NCI-H128 (cell line): Measurements from ENCODE around the gene SAC3D1.
"Not testable (repeated sequence)": the region's sequence is repeated elsewhere in the genome, so short reads cannot be mapped to it uniquely, and the experiment has no call there.

ENCODE experiments used
- DNase-seq: peaks from one replicate; lab custom pipeline; 2025; ENCODE audit not compliant: unreplicated experiment; lab: John Stamatoyannopoulos, UW

Gene SAC3D1

DNA sequence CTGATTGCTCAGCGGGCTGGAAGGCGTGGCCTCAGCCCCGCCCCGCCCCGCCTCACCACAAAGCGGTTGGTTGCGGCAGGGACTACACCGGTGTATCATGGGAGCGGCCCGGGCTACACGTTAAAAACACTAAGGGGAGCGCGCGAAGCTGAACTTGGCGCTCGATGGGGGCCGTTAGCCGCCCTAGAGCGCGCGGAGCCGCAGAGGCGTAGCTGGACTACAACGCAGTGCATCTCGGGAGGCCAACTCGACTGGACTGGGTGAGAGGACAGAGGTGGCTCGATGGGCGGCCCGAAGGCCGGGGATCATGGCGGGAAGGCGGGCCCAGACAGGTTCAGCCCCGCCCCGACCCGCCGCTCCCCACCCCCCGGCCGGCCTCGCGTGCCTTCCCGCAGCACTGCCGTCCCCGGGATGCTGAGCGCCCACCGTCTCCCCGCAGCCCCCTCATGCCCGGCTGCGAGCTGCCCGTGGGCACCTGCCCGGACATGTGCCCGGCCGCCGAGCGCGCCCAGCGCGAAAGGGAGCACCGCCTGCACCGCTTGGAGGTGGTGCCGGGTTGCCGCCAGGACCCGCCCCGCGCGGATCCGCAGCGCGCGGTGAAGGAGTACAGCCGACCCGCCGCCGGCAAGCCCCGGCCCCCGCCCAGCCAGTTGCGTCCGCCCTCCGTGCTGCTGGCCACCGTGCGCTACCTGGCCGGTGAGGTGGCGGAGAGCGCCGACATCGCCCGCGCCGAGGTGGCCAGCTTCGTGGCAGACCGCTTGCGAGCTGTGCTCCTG lies at the start of gene SAC3D1:
Gene SAC3D1, plus strand, starts transcription at position 364 of the 776 bp plus-strand sequence. Its CDS starts 83 bp downstream, at position 447.
- peak; percentile 97 for DNase-seq

DNA sequence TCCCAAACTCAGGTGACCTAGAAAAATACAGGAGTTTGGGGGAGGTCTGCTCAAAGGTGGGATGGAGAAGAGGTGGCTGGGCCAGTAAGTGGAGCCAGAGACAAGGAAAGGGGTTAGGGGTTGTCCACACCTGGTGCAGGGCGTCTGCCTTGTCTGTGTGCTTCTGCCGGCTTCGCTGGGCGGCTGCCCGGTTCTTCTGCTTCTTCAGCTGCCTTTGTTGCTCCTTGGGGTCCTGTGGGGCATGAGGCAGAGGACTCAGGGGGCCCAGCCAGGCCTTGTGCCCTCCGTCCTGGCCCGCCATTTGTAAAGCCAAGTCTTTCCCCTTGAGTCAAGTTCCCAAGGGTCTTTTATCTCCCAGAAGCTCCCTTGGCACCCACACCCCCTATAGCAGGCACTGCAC lies 46.7 kb upstream of the SAC3D1 start:
- no peak for DNase-seq

DNA sequence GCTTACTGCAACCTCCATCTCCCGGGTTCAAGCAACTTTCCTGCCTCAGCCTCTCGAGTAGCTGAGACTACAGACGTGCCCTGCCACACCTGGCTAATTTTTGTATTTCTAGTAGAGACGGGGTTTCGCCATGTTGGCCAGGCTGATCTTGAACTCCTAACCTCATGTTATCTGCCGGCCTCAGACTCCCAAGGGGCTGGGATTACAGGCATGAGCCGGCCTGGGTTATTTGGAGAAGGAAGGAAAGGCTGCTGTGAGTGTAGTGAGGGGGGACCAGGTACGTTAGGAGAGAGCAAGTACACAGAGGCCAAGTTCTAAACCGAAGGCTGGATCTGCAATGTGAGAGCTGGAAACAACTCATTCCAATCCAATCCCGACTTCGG lies 44.7 kb upstream of the SAC3D1 start:
- no peak for DNase-seq

DNA sequence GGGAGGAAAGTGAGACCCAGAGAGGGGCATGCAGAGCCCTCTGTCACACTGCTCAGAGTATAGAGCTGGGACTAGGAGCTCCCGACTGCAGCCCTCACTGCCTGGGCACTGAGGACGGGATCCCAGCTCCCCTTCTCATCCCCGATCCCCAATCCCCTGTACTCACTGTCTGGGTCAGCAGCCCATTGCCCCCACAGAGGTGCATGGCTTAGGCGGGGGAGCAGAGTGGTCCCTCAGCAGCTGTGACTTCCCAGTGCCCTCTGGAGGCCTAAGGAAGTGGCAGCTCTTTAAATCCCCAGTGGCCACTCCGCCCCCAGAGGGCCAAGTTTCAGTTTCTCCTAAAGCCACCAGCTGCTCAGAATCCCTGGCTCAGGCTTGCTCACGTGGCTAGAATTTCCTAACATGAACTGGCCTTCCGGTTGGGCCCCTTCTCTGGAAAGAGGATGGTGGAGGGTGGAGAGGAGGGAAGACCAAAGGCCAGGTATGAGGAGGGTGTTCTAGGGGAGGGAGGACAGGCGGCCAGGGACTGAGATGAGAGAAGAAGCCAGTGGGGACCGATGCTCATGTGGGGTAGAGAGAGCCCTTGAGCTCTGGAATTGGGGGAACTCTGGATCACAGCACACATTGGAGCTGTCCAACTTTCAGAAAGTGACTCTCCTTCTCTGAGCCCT lies 44.2 kb upstream of the SAC3D1 start, which contains the start of gene BATF2:
Gene BATF2, minus strand, starts transcription at position 262 of the 671 bp plus-strand sequence. Its CDS starts 57 bp downstream, at position 205.
- no peak for DNase-seq

DNA sequence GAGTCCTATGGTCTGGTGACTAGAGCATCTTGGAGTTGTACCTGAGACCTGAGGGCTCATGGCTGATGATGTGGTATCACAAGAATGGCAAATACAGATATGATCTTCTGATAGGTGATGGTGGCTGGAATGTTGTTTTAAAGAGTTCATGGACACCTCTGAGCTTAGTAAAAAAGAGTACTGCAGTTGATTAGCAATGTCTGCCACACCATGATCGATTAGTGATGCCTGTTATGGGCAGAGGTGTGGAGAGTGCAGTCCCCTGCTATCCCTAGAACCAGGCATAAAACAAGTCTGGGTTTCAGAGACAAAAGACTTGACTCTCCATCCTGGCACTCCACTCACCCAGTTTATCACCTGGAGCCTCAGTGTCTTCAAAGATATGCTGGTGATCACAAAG lies 42.9 kb upstream of the SAC3D1 start:
- DNase-seq: no peak

DNA sequence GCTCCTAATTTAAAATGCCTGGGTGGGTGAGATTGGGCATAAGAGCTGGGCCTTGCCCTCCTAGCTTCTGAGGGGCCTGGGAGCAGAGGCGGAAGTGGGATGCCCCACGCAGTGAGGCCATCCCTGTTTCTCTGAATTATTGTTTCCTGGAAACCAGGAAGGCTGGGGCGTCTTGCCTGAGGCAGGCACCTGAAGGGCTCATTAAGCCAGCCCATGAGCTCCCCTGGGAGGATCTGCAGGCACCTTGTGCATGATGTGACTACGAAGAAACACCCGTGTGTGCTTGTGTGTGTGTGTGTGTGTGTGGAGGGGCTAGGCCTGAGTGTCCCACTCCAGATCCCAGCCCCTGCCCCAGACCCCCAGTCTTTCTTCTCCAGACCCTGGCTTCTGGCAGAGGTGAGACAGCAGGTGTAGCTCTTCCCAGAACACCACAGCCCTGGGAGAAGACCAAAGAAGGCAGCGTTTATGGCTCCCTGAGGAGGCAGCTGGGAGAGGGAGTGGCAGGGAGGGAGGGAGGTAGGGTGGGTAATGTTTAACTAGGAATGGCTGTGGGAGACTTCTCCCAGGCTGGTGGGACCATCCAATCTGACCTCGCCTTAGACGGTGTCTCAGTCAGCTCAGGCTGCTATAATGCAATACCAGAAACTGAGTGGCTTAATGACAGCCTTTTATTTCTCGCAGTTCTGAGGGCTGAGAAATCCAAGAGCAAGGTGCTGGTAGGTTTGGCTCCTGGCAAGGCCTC lies 42.1 kb upstream of the SAC3D1 start:
- DNase-seq: no peak

DNA sequence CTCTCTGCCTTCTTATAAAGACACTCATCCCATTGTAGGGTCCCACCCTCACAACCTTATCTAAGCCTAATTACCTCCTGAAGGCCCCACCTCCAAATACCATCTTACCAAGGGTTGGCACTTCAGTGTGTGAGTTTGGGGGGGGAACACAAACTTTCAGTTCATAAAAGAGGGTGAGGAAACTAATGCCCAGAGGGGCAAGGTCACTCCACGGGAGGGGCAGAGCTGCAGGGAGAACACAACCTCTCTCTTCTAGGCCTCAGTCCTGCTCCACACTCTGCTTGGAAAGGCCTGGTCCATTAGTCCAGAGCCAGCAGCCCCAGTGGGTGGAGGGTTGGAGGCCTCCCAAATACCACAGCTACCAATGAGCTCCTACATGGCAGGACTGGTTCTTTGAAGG lies 41.5 kb upstream of the SAC3D1 start:
- no peak for DNase-seq

DNA sequence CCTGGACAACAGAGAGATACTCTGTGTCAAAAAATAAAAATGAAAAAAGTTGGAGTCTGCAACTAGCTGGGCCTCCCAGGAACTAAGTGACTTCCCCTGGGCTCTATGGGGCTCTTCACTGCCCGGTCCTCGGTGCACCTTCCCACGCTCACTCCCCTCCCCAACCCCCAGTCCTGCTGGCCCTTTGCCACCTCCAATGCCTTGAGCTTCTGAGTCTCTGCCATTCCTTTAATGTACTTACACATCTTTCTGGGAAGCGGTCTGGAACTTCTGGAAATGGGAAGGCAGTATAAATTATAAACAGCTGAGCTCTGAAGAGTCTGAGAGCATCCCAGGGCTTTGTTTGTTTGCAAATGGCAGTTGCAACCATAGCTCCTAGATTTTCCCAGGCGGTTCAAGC lies 38.3 kb upstream of the SAC3D1 start:
- DNase-seq: no peak

DNA sequence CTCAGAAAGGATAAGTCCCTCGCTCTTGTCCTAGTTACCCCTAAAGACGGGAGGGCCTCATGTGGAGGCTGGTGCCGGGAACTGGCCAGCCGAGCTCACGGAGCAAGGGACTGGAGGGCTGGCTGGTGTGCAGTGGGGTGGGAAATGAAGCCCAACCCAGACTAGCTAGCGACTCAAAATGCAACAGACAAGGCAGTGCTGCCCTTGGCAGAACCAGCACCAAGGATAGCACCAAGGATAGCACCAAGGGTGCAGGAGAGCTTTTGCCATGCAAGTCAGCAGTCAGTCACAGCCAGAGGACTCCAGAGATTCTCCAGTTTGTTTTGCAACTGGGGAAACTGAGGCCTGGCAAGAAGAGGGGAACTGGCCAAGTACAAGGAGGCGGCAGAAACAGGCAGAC lies 37.7 kb upstream of the SAC3D1 start:
- DNase-seq: no peak

DNA sequence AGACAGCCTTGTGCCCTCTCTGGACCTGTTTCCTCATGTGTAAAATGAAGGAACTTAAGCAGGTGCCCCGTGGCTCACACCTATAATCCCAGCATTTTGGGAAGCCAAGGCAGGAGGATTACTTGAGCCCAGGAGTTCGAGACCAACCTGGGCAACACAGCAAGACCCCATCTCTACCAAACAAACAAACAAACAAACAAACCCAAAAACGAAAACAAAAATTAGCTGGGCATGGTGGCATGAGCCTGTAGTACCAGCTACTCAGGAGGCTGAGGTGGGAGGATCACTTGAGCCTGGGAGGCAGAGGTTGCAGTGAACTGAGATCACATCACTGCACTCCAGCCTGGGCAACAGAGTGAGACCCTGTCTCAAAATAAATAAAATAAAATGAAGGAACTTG lies 37.0 kb upstream of the SAC3D1 start:
- not testable (repeated sequence) for DNase-seq

DNA sequence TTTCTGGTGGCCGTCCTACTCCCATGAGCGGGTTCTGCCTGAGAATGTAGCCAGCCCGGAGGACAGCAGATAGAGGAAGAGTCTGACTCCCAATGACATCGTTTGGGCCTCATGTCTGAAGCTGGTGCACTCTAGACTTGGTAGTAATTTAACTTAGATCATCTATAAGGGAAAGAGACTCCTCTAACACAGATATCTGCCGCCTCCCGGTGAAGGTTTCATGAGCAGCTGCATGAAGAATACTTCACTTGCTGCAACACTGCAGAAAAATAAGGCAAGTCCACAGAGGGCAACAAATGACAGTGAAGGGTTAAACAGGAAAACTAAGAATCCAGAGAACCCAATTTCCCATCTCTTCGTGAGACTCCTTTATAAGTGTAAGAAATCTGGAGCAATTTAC lies 33.0 kb upstream of the SAC3D1 start:
- DNase-seq: no peak

DNA sequence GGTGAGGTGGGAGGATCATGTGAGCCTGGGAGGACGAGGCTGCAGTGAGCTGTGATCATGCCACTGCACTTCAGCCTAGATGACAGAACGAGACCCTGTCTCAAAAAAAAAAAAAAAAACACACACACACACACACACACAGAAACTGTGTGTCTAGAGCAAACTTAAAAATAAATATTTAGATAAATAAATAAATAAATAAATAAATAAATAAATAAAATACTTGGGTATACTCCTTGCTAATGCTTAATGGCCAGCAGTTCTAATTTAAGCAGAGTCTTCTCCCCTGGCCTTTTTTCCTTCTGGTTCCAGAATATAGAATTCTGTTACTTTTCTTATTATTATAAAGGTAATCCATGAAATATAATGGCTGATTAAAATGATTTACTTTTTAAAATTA lies 32.1 kb upstream of the SAC3D1 start:
- no peak for DNase-seq

DNA sequence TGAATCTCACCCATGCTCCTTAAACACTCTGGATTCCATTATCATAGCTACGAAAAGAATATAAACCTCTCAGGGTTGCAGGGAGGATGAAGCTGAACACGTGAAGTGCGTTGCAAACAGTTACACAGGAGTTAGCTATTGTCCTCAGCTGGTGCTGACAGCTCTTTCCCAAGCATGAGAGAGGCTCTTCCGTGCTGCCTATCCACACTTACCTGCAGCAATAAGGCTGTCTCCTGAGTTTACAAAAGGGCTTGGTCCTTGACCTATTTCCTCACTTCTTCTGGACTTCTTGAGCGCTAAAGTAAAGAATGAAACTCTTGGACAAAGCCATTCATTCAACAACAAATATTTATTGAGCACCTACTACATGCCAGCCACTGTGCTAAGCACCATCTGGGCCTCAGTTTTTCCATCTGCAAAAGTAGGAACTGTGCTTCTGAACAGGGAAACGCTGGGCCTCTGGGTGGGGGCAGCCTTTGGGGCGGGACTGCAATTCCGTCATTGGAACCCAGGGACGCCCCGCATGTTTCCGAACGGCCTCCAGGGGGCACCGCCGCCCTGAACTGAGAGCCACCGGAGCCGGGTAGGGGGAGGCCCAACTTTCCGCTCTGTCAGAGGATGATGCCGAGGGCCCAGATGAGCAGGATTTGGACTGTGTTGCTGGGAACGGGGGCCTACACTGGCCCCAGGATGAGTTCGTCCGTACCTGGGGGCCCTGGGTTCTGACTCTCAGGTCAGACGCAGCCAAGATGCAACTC lies 27.7 kb upstream of the SAC3D1 start:
- peak; percentile 71 for DNase-seq

DNA sequence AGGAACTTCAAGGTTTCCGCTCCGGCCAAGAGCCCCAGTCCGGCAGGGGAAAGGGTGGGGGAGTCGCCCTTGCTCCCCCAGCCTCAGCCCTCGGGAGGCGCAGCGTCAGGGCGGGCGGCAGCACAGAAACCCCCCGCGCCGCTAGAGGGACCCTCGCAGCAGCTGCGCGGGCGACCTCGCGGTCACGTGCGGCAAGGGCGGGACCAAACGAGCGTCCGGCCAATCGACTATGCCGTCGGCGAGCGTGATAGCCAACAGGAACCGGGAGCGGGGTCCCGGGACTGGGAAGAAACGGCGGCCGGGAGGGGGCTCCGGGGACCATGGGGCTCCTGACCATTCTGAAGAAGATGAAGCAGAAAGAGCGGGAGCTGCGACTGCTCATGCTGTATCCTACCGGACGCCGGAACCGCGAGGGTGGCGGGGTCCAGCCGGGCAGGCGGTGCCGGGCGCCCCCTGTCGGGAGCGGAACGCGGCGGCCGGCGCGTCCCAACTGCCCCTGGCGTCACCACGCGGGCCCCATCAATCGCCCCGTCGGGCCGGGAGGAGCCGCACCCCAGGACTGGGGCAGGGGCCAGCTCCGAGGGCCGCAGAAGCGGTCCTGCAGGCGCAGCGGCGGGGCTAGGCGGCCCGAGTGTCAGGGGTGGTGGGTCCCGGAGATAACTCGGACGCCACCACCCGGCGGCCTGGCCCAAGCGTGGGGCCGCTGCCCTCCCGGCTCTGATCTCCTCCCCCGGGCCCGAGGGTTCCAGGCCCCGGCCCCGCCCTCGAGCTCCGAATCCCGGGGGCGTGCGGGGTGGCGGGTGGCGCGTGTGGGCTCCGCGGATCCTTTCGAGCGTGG lies 26.9 kb upstream of the SAC3D1 start, which contains the start of gene ARL2:
Gene ARL2, plus strand, starts transcription at position 273 of the 838 bp plus-strand sequence. Its CDS starts 48 bp downstream, at position 321.
- peak; percentile 87 for DNase-seq

DNA sequence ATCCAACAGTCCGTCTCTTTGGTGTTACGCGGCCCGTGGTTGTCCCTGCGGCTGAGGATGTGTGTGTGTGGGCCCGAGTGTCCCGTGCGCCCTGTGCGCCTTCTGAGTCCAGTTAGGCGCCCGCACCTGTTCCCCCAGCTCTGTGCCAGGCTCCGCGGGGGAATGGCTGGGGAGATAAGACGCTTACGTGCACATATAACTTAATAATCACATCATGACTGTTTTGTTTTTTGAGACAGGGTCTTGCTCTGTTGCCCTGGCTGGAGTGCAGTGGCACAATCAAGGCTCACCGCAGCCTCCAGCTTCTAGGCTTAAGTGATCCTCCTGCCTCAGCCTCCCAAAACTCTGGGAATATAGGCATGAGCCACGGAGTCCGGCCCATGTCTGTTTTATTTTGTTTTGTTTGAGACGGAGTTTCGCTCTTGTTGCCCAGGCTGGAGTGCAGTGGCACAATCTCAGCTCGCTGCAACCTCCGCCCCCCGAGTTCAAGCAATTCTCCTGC lies 26.2 kb upstream of the SAC3D1 start:
- no peak for DNase-seq

DNA sequence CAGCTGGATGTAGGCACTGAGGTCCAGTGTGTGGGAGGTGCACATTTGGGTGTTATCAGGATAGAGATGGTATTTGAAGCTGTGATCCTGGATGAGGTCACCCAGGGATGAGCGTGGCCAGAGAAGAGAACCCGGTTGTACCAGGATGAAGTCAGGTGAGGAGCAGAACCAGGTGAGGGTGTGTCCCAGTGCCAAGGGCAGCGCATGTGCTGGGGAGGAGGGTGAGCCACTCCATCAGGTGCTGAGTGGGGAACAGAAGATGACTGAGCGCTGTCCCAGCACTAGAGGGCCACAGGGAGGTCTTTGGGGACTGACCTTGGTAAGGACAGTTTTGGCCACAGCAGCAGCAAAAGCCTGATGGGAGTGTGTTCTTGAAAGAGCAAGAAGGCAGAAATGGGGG lies 24.3 kb upstream of the SAC3D1 start:
- no peak for DNase-seq

DNA sequence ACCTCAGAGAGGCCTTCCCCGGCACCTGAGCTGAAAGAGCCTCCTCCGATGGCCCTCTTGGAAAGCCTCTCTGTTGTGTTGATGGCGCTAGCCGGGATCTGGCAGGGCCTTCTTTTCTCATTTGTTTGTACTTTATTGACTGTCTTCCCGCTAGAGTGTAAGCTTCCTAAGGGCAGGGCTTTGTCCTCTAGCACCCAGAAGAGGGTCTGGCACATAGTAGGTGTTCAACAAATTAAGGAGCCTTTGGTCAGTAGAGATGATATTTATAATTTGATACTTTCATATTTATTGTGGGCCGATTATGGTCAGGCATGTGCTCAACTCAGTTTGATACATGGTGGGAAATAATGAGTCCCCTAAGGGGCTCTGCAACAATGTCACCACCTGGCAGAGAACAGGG lies 23.1 kb upstream of the SAC3D1 start:
- no peak for DNase-seq

DNA sequence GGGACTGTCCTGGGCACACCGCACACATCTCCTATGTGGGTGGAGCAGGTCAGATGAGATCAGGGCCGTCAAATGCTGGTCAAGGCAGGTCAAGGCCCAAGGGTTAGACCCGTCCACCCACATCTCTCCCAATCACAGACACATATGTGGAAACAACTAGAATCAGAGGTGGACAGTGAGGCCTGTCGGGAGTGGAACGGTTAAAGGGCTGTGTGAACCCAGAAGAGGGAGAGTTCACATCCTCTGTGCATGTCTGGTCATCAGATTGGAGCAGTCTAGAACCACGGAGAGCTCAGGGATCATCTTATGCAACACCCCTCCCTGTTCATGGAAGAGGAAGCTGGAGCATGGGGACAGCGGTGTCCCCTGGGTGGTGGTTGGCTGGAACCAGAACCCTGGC lies 21.2 kb upstream of the SAC3D1 start:
- DNase-seq: no peak

DNA sequence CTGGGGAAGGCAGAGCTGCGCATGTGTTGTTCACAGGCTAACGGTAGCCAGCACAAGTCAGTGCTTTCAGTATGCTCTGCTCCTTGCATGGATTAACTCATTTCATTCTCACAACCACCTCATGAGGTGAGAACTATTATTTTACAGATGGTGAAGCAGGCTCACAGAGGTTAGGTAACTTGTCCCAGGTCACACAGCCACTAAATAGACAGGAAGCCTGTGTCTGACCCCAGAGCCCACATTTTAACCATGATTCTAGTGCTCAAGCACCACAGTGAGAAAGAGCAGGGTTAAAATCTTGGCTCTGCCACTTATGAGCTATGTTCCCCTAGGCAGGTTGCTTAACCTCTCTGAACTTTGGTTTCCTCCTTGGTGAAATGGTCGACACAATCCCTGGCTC lies 20.0 kb upstream of the SAC3D1 start:
- DNase-seq: no peak

DNA sequence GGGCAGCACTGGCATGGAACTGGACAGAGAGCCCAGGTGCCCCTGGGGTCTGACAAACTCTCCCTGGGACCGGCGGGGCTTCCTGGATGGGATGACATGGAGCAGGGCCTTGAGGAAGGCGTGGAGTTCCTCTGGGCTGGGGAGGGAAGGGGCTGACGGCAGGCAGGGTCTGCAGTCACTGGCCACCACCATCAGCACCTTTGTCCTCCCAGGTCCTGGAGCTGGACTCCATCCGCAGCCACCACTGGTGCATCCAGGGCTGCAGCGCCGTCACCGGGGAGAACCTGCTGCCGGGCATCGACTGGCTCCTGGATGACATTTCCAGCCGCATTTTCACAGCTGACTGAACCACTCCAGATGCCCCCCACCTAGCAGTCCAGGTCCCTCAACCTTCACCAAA lies 19.5 kb upstream of the SAC3D1 start:
- no peak for DNase-seq
